Endothelial cell of umbilical vein (primary cell): Measurements from ENCODE around the gene POU6F1. TPM values are rescaled to one million over a fixed set of nuclear protein-coding genes. Genes with fewer than 3 reads are reported as not detected.

Experiments
- BruUV-seq: library from RNA; stranded (reverse); fragments of 400-500 nt; replicated peaks from 2 replicates; lab custom pipeline; 2021; lab: Mats Ljungman, UMichigan
- CTCF ChIA-PET: fragments of 300-600, 350-600 bp; sonication (Branson Sonifier 250); formaldehyde crosslinking; loops from one replicate; lab custom pipeline; 2021; ENCODE audit warnings: antibody characterized with exemption, inconsistent platforms; lab: Charles Lee
- POLR2A ChIA-PET: fragments of 300-600, 350-600 bp; sonication (Branson Sonifier 250); formaldehyde crosslinking; loops from one replicate; lab custom pipeline; 2021; ENCODE audit warnings: antibody characterized with exemption, inconsistent platforms; lab: Charles Lee
- DNase-seq: peaks from one replicate; pipeline ENCODE4 v3.0.0-alpha.2; 2011; ENCODE audit warnings: low read depth, low spot score
- FAIRE-seq: peaks from 2 replicates; lab custom pipeline; 2011; peaks lifted over from hg19 to GRCh38; lab: Jason Lieb, UNC
- H2AFZ ChIP-seq: 2 replicates; pipeline ENCODE4 v1.6.0; 2012; ENCODE audit warnings: low read depth, low read length, control low read depth, inconsistent platforms
- H3K27ac ChIP-seq: 2 replicates; pipeline ENCODE4 v1.5.1; 2011; ENCODE audit warnings: low read depth, mild to moderate bottlenecking, control low read depth, low read length, moderate library complexity; ENCODE audit not compliant: insufficient read depth
- H3K27me3 ChIP-seq, 2 experiments: 2 replicates each; pipeline versions ENCODE4 v1.6.0 to v1.6.1; 2011; ENCODE audit warnings: low read length in 2 of 2, mixed read lengths in 1 of 2; ENCODE audit not compliant: control insufficient read depth in 2 of 2, insufficient read depth in 2 of 2
- H3K36me3 ChIP-seq, 2 experiments: 2 replicates in 1 of 2; 3 replicates in 1 of 2; pipeline ENCODE4 v1.5.1; 2011; ENCODE audit warnings: low read length in 2 of 2, mild to moderate bottlenecking in 1 of 2, moderate library complexity in 1 of 2; ENCODE audit not compliant: control insufficient read depth in 2 of 2, insufficient read depth in 2 of 2; ENCODE audit errors: extremely low read depth in 1 of 2
- H3K4me1 ChIP-seq: 3 replicates; pipeline ENCODE4 v1.5.1; 2011; ENCODE audit warnings: mild to moderate bottlenecking, low read length; ENCODE audit not compliant: control insufficient read depth, insufficient read depth; ENCODE audit errors: extremely low read depth
- H3K4me2 ChIP-seq: 2 replicates; pipeline ENCODE4 v1.6.1; 2011; ENCODE audit warnings: low read length, control low read depth, mixed read lengths; ENCODE audit not compliant: insufficient read depth
- H3K4me3 ChIP-seq, 3 experiments: fragments of 200-600 bp in 1 of 3; sonication (generic), shearing (Covaris generic) in 1 of 3; replicated peaks in 1 of 3; 2 replicates each; pipeline ENCODE4 v1.5.1; 2011 to 2016; ENCODE audit warnings: control low read depth in 3 of 3, low read length in 3 of 3, mild to moderate bottlenecking in 2 of 3, inconsistent platforms in 1 of 3, low read depth in 1 of 3, moderate library complexity in 1 of 3; ENCODE audit not compliant: insufficient read depth in 1 of 3
- H3K79me2 ChIP-seq: 2 replicates; pipeline ENCODE4 v1.6.0; 2012; ENCODE audit warnings: low read length, inconsistent platforms; ENCODE audit not compliant: control insufficient read depth, insufficient read depth
- H3K9ac ChIP-seq: replicated peaks from 2 replicates; pipeline ENCODE3; 2011; ENCODE audit warnings: low read length, control low read depth; ENCODE audit not compliant: insufficient read depth; ENCODE audit errors: extremely low read depth
- H3K9me1 ChIP-seq: replicated peaks from 3 replicates; pipeline ENCODE4 v1.6.0; 2011; ENCODE audit warnings: mild to moderate bottlenecking, low read length; ENCODE audit not compliant: control insufficient read depth, insufficient read depth; ENCODE audit errors: extremely low read depth
- H3K9me3 ChIP-seq: replicated peaks from 2 replicates; pipeline ENCODE4 v1.5.1; 2012; ENCODE audit warnings: low read length, inconsistent platforms; ENCODE audit not compliant: control insufficient read depth, insufficient read depth
- H4K20me1 ChIP-seq: replicated peaks from 2 replicates; pipeline ENCODE3; 2011; ENCODE audit warnings: mild to moderate bottlenecking, low read length; ENCODE audit not compliant: control insufficient read depth, insufficient read depth; ENCODE audit errors: extremely low read depth
- FOS ChIP-seq: IDR thresholded peaks from 2 replicates; pipeline ENCODE4 v1.6.1; 2011; ENCODE audit warnings: mild to moderate bottlenecking, low read length, moderate library complexity, borderline replicate concordance; ENCODE audit not compliant: insufficient read depth
- GATA2 ChIP-seq: IDR thresholded peaks from 2 replicates; pipeline ENCODE4 v1.7.0; 2011; ENCODE audit warnings: low read depth, mild to moderate bottlenecking, moderate library complexity, mixed read lengths, low read length; ENCODE audit not compliant: insufficient read length, insufficient read depth
- JUN ChIP-seq: IDR thresholded peaks from 2 replicates; pipeline ENCODE4 v1.6.1; 2011; ENCODE audit warnings: borderline replicate concordance, low read depth; ENCODE audit not compliant: insufficient read length, insufficient read depth
- MYC ChIP-seq: IDR thresholded peaks from one replicate; pipeline ENCODE4 v1.6.1; 2011; ENCODE audit warnings: mild to moderate bottlenecking, low read depth, low read length
- POLR2AphosphoS5 ChIP-seq: IDR thresholded peaks from 2 replicates; pipeline ENCODE4 v1.6.1; 2012; ENCODE audit warnings: low read depth, mild to moderate bottlenecking, control low read depth, low read length, moderate library complexity; ENCODE audit not compliant: insufficient read depth
- dilution Hi-C: fragments of 300-500 bp; cut with MboI; formaldehyde crosslinking; loops from one replicate; pipeline ENCODE4 v1.15.0; 2019; ENCODE audit warnings: low sequenced_read_pairs; ENCODE audit not compliant: extremely low pct_ligation_motif_present
- intact Hi-C: fragments of 100-400 bp; cut with micrococcal nuclease; formaldehyde crosslinking; loops from one replicate; pipeline ENCODE4 v1.10.0; 2022
- polyA plus RNA-seq, 4 experiments: library from polyadenylated mRNA; depleted of rRNA in 3 of 4; stranded (reverse) in 3 of 4; unstranded in 1 of 4; fragments of >200 nt; gene quantifications; 2 replicates each; pipeline versions ENCODE4 v1.2.1 to v1.2.3, GENCODE V29; 2011 to 2012; ENCODE audit warnings: missing spikeins in 1 of 4
- total RNA-seq: library from RNA; stranded (reverse); gene quantifications from 2 replicates; pipeline ENCODE4 v1.2.3, GENCODE V29; 2021
- TF ChIP-seq, protein P1 (sequence below): IDR thresholded peaks from 2 replicates; pipeline ENCODE4 v1.6.1; 2011; ENCODE audit not compliant: insufficient read depth, insufficient read length
- TF ChIP-seq, protein P2 (sequence below), 2 donors: IDR thresholded peaks; 1 replicate in 1 of 2; 2 replicates in 1 of 2; pipeline ENCODE4 v1.5.1; 2011; ENCODE audit warnings: low read length in 2 of 2, mild to moderate bottlenecking in 2 of 2, moderate library complexity in 2 of 2, control low read depth in 1 of 2, inconsistent platforms in 1 of 2, low read depth in 1 of 2; ENCODE audit not compliant: insufficient read depth in 1 of 2; ENCODE audit errors: extremely low read depth in 1 of 2

Gene POU6F1
- total and polyA plus RNA-seq, 2 donors (not counting 3 experiments of a cell fraction or from before 2014, with no cell fraction given), result 5.4 to 14.4 TPM

DNA sequence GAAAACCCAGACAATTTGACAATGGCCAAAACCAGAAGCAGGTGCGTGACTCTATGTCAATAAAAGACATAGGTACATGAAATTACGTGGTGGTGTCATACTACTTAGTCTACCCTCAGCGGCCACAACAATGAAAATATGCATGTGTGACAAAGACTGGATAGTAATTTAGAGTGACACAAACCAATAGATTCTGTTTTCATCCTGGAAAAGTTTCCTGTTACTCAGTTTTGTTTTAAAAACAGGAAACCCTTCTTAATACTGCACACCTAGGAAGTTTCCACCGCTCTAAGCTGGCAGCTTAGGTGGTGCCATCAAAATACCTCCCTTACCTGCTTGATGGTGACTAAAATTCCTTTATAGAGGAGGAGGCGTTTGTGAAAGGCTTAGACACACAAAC, 15.1 kb downstream of the POU6F1 start:
- Histone ChIP-seq H3K4me3 (no peak overlapping the region), H3K4me1 (no peaks in the 10 kb centered on the region), H3K4me2 (no peak overlapping the region), H4K20me1 (no peaks in the 10 kb centered on the region), H3K79me2 (no peaks in the 10 kb centered on the region), H3K36me3 (no peaks in the 10 kb centered on the region), H2AFZ (no peak overlapping the region), H3K27me3 (no peaks in the 10 kb centered on the region), H3K27ac (no peak overlapping the region), H3K9me1 (no peaks in the 10 kb centered on the region), H3K9me3 (no peaks in the 10 kb centered on the region), H3K9ac (no peak overlapping the region)
- FAIRE-seq (no peak), DNase-seq (no peak)
- POLR2A ChIA-PET, result no interaction called here
- dilution Hi-C loops (no loop called here), intact Hi-C loops (no loop called here)
- TF ChIP-seq, protein P1, sequence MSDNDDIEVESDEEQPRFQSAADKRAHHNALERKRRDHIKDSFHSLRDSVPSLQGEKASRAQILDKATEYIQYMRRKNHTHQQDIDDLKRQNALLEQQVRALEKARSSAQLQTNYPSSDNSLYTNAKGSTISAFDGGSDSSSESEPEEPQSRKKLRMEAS, result no peak
- TF ChIP-seq, protein P2, sequence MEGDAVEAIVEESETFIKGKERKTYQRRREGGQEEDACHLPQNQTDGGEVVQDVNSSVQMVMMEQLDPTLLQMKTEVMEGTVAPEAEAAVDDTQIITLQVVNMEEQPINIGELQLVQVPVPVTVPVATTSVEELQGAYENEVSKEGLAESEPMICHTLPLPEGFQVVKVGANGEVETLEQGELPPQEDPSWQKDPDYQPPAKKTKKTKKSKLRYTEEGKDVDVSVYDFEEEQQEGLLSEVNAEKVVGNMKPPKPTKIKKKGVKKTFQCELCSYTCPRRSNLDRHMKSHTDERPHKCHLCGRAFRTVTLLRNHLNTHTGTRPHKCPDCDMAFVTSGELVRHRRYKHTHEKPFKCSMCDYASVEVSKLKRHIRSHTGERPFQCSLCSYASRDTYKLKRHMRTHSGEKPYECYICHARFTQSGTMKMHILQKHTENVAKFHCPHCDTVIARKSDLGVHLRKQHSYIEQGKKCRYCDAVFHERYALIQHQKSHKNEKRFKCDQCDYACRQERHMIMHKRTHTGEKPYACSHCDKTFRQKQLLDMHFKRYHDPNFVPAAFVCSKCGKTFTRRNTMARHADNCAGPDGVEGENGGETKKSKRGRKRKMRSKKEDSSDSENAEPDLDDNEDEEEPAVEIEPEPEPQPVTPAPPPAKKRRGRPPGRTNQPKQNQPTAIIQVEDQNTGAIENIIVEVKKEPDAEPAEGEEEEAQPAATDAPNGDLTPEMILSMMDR (IDR thresholded peaks at IDR 0.05; ENCODE audit: extremely low read depth in 1 of 2, insufficient read depth in 1 of 2, low read depth in 1 of 2, low read length in 2 of 2), result no peak
- no peak for TF ChIP-seq JUN
- TF ChIP-seq POLR2AphosphoS5, result no peak
- no peak for TF ChIP-seq FOS
- TF ChIP-seq GATA2, result no peak
- TF ChIP-seq MYC, result no peak
- no TSS peak for BruUV-seq
- CTCF ChIA-PET, result no interaction called here
